ENCODE data around the gene VPS9D1.

The VPS9D1 gene, protein sequence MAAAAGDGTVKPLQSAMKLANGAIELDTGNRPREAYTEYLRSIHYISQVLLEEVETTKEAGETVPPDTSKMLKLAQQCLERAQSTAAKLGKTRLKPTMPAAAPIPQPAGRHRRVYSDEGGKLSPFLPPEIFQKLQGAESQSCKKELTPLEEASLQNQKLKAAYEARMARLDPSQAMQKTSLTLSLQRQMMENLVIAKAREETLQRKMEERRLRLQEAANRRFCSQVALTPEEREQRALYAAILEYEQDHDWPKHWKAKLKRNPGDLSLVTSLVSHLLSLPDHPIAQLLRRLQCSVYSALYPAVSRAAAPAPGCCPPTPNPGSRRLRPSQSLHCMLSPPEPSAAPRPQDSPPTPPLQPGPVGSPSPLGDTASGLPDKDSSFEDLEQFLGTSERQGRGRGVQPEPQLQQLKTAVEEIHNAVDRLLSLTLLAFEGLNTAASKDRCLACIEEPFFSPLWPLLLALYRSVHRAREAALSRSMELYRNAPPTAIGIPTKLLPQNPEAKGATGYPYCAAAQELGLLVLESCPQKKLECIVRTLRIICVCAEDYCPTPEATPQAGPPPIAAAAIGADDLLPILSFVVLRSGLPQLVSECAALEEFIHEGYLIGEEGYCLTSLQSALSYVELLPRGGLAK

DNA sequence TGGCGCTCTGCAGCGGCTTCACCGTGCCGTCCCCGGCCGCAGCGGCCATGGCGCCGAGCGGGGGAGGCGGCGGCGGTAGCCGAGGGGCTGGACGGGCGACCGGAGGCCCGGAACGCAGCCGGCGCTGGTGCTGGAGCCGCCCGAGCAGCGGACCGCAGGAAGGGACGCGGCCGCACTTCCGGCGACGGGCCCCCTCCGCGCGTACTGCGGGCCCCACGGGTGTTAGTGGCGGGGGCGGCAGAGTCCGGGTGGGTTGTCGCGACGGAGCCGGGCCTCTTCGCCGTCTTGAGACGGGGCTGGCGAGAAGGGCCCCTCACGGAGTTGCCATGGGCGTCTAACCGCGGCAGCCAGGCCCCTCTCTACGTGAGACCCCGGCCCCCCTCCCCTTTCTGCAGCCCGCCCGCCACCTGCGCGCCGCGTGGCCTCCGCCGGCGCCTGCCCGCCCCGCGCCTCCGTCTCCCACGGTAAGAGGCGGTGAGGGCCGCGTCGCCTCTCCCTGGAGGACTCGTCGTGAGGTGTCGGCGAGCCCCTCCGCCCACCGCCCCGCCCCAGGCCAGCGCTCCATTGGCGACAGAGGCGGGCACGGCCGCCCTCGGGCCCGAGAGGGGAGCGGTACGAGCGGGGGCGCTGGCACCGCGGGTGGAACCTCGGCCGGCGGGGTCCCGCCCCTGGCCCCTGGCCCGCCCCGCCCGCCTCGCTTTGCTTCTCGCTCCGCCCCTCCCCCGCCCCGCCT, at the start of gene VPS9D1, which contains the start of gene ZNF276:
TSS of gene VPS9D1 (minus strand) at position 86 of the 733 bp plus-strand sequence. CDS start at position 49, 37 bp downstream.
TSS of gene ZNF276 (plus strand) at position 725 of the 733 bp plus-strand sequence. CDS start 104 bp downstream, outside the sequence.
- DNase-seq, result no peak

DNA sequence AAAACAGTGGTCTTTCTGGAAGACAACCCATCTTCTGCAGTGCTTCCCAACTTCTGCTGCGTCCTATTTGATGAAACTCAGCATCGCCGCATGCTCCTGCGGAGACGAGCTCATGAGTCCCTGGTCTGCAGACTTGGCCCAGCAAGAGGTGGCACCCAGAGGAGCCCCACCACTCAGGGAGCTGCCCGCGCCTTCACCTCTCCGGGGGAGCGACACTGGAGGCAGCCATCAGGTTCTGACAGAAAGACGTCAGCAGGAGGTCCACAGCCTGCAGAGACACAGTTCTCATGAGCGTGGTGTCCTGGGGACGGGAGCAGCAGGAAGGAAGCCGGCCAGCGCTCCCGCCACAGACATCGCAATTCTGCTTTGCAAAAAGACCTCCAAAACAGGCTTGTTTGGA, 49.7 kb upstream of the VPS9D1 start:
- no peak for DNase-seq

DNA sequence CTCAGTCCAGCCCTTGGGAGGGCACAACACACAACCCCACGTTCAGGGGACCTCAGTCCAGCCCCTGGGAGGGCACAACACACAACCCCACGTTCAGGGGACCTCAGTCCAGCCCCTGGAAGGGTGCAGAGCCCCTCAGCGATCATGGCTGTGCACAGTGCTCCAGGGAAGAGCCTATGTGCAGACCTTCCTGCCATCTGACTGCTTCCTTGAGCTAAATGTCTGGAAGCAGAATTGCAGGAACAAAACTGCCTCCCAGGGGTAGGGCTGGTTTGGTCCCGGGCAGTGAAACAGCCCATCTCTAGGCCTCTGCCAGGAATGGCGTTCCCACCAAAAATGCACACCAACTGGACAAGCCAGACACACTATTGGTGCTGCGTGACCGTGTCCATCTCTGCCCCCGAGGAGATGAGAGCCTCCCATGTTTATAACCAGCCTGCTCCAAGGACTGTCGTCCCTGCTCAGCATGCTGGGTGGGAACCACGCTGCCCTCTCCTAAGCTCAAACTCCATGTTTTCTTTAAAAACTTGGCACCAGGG, 44.7 kb upstream of the VPS9D1 start:
- DNase-seq, result no peak

DNA sequence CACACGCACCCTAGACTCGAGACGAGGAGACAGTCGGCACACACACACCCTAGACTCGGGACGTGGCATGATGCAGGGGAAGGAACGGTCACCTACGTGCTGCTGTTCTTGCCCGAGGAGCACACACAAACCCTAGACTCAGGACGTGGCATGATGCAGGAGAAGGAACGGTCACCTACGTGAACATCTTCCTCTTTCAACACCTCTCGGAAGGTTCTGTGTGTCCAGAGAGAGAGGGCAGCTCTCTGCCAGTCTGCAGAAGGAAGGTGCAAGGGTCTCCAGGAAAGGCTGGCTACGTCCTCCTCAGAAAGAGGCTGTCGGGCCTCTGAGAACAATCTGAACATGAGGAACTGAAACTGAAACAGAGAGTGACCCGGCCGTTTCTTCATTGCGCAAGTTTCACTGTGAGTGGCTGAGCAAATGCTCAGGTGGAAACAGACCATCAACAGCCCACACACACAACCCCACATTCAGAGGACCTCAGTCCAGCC, 44.1 kb upstream of the VPS9D1 start:
- DNase-seq, result peak; percentile 33

DNA sequence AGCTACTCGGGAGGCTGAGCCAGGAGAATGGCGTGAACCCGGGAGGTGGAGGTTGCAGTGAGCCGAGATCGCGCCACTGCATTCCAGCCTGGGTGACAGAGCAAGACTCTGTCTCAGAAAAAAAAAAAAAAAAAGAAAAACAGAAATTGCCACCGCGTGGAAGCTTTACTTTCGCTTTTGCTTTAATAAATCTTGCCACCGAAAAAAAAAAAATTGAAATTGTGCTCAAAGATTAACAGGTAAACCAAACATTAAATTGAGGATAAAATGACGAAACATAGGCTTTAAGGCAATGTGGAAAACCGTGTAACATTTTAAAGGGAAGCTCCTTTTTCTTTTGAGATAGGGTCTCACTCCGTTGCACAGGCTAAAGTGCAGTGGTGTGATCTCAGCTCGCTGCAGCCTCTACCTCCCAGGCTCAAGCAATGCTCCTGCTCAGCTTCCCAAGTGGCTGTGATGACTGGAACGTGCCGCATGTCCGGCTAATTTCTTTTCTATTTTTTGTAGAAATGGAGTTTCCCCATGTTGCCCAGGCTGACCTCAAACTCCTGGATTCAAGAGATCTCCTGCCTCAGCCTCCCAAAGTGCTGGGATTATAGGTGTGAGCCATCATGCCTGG, 40.7 kb upstream of the VPS9D1 start:
- DNase-seq, result no peak

DNA sequence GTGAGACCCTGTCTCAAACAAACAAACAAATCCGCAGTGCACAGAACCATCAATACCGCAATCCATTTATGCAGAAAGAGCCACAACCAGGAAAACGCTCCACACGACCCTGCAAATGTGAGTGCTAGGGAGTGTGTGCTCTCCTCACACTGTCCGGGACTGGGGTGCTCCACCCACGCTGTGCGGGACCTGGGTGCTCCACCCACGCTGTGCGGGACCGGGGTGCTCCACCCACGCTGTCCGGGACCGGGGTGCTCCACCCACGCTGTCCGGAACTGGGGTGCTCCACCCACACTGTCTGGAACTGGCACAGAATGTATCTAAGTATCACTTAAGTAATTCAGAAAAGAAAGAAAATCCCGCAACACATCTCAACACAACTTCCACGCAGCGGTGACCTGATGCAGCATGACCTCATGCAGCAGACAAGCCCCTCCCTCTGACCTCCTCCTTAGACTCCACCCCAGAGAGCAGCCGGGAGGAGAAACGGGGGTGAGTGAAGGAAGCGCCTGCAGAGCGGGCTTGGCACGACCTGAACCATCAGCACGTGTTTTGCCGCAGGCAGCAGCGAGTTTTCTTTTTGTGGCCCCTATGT, 39.1 kb upstream of the VPS9D1 start:
- DNase-seq, result no peak

DNA sequence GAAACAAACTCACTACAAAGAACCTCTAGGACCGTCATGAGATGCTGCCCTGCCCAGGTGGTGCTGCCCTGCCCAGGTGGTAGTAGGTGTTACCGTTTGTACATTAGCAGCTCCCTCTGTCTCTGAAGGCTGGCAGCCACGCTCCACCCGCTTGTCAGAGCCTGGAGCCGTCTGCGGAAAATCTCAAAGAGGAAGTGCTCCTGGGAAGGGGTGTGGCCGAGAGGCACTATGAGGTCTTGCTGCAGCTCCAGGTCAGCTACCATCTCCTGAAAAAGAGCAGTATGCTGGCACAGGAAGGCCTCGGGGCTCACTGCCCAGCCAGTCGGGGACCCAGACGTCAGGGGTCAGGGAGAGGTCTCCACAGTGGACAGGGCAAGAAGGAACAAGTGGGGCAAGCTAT, 28.9 kb upstream of the VPS9D1 start:
- DNase-seq, result peak; percentile 27

DNA sequence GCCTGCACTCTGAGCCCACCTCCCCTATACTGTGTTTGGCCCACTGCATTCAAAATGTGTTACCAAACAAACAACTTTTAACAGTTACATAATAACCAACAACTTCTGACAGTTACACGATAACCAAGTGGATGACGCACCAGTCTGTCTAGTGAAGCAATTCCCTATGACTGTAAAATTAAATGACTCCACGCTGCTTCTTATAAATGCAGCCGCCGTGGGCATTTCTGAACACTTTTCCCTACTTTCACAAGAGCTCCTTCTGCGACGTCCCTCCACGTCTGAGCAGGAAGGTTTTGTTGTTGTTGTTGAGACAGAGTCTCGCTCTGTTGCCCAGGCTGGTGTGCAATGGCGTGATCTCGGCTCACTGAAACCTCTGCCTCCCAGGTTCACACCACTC, 28.2 kb upstream of the VPS9D1 start:
- DNase-seq, result no peak

DNA sequence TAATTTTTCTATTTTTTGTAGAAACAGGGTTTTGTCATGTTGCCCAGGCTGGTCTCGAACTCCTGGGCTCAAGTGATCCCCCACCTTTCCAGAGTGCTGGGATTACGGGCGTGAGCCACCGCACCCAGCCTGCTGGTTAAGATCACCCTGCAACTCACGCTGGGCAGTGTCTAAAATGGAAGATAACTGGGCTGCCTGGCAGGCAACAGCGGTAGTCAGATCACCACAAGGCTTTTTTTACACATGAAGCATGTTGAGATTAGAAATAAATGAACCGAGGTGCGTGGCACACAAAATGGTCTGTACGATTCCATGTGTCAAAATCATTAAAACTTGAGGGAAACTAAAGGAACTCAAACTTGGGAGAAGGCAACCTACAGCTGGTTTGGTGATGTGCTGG, 27.4 kb upstream of the VPS9D1 start:
- no peak for DNase-seq

DNA sequence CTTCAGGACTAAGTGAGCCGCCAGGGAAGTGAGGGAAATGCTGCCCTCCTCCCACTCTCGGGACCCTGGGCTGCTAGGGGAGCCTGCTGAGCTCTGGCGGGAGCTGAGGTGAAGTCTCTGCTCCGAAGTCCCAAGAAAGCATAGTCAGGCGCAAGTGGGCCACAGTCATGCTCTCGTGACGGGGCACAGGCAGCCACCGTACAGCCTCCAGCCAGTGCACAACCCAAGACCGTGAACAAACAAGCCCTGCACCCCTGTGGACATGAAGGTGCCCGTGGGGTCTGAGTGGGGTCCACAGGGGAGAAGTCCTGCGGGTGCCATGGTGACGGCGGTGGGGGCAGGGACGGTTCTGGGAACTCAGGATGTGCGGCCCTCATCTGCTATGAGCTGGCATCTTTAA, 25.3 kb upstream of the VPS9D1 start:
- DNase-seq, result no peak

DNA sequence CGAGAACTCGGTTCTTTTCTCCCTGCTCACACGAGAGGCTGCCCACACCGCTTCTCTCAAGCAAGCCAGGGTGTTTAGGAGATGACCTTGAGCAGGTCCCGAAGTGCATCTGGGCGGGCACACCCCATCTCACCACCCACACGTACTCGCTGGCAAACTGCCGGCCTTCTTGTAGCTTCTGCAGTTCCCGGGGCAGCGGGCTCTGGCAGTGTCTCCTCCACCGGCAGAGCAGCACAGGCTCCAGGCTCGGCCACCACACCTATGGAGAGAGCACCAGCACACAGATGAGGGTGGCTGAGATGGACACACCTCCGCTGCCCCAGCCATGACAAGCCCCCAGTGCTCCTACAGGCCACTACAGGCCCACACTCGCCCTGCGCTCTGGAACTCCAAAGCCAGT, 24.1 kb upstream of the VPS9D1 start:
- no peak for DNase-seq

DNA sequence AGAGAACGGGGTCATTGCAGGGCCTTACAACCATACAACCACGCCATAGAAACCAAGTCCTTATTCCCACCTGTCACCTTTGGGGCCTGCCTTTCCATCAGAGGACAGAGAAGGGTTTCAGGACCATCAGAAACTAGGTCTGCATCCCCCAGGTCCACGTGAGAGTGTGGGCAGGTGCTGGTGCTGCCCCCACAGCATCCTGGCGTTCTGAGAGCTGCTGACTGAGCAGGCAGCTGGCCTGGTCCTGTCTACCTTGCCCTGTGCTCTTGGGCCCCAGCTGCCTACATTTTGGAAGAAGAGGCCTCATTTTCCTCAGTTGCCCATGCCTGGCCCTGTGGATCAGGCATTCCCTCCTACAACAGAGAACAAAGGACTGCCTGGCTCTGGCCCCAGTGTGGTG, 22.2 kb upstream of the VPS9D1 start:
- no peak for DNase-seq

DNA sequence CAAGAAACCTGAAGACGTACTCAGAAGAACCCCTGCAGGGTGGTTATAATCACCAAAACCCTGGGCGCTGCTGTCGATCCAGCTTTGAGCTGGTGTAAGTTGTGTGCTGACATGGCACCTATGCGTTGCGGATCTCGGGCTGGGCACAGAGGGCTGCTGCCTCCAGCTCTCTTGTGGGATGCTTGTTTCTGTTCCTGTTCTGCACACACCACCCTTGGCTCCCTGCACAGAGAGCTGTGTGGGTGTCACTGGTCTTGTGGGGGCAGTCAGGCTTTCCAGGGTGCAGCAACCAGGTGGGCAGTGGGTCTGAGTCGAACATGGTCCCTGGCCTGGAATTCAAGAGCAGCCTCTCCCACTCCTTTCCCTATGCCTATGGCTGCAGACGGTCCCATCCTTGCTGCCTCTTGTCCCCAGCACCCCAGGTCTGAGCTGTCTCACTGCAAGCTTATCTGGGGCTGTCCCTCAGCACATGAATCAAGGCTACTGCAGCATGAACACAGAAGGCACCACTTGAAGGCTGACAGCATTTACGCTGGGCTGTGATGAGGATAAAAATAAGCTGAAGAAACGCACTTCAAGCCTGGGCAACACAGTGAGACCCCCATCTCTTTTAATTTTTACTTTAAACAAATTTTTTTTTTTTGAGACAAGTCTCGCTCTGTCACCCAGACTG, 20.8 kb upstream of the VPS9D1 start:
- DNase-seq, result no peak

DNA sequence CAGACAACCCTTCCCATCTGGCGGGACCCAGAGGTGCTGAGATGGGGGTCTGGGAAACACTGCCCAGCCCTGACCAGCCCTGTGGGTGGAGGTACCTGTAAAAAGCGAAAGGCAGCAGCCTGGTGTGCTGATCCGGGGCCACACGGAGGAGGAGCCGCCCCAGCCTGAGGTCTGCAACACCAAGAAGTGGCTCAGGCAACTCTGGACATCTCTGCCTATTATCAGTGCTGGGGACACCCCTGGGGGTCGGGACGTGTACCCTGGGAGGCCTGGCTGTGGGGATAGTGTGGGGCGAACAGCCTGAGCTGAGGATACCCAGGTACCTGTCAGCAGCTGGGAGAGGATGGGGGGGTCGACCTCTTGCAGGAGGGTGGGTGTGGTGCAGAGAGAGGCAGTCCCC, 18.7 kb upstream of the VPS9D1 start:
- no peak for DNase-seq

DNA sequence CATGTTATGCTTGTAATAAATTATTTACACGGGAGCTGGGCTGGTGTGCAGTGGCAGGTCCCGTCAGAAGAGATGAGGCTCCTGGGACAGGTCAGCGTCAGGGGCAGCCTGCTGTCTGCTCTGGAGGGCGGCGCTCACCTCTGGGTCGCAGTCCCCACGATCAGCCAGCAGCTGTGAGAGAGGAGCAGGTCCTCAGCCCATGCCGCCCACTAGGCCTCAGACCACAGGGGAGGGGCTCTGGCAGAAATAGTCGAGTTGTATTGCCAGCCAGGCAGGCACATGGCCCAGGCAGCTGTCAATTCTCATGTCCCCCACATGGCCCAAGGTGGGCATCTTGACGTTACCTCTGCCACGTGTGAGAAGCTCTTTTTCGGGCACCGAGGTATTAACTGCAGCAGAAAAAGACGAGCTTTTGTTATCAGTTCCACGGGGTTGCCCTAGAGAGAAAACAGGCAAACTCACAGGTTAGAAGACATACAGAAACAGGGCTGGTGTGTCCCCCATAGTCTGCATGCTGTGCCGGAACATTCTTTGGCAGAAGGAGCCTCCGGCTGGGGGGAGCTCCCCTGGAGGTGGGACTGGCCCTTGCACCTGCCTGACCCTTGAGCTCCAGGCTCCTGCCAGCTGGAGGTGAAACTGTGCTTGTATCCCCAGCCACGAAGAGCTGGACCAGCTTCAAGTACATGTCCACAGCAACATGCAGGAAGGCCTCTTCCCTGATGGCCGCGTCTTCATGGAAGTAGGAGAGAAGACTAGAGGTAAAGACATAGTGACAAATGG, 18.0 kb upstream of the VPS9D1 start:
- no peak for DNase-seq

DNA sequence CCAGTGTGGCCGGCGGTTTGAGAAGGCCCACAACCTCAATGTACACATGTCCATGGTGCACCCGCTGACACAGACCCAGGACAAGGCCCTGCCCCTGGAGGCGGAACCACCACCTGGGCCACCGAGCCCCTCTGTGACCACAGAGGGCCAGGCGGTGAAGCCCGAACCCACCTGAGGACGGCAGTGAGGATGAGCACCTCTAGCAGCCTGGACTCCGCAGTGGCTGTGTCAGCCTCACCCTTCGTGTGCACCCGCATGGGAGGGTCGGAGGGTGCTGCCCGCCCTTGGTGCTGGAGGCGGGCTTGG, 17.3 kb upstream of the VPS9D1 start:
- DNase-seq, result no peak

DNA sequence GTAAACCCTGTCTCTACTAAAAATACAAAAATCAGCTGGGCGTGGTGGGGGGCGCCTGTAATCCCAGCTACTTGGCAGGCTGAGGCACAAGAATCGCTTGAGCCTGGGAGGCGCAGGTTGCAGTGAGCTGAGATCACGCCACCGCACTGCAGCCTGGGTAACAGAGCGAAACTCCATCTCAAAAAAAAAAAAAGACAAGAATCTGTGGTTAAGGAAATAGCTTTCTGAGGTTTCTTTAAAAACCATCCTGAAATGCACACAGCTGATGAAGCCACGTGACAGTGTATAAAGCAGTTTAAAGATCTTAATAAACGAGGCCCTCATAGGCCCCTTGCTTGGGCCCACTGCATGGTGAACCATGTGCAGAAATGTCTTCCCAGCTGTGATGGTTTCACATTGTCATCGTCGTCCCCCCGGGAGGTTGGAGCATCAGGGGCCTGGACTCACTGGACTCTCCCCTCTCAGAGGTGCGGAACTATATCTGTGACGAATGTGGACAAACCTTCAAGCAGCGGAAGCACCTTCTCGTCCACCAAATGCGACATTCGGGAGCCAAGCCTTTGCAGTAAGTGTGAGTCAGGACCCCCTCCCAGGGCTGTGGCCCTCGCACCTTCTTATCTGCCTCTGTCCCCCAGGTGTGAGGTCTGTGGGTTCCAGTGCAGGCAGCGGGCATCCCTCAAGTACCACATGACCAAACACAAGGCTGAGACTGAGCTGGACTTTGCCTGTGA, 16.8 kb upstream of the VPS9D1 start:
- no peak for DNase-seq

DNA sequence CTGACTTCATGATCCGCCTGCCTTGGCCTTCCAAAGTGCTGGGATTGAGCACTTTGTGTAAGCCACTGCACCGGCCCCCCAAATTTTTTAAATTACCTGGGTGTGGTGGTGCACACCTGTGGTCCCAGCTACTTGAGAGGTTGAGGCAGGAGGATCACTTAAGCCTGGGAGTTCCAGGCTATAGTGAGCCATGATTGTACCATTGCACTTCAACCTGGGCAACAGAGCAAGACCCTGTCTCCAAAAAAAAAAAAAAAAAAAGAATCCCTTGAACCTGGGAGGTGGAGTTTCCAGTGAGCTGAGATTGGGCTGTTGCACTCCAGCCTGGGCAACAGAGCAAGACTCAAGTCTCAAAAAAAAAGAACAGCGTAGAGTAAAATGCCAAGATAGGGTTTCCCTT, 15.9 kb upstream of the VPS9D1 start:
- DNase-seq, result no peak

DNA sequence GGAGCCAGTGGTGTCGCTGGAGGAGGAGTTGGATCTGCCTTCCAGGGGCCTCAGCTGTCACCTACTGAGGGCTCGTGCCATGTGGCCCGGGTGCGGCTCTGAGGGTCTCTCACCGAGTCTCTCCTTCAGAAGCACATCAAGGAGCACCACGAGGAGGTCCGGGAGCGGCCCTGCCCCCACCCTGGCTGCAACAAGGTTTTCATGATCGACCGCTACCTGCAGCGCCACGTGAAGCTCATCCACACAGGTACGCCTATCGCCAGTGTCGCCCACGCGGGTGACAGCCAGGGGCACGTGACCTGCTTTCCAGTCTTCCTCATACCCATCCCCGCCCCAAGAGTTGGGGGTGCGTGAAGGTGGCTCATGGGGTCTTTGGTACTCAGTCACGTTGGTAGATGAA, 13.1 kb upstream of the VPS9D1 start:
- DNase-seq, result no peak

DNA sequence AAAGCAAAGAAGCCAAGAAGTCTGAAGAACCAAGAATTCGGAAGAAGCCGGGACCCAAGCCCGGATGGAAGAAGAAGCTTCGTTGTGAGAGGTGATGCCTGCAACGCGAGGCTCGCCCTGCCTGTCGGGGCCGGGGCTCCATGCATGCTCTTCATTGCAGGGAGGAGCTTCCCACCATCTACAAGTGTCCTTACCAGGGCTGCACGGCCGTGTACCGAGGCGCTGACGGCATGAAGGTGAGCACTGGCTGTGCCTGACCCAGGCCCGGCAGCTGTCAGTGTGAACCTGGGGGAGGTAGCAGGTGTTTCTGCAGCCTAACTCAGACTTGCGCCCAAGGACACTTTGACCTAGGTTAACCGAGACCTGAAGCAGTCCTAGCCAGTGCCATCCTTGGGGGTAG, 12.6 kb upstream of the VPS9D1 start:
- DNase-seq, result no peak

DNA sequence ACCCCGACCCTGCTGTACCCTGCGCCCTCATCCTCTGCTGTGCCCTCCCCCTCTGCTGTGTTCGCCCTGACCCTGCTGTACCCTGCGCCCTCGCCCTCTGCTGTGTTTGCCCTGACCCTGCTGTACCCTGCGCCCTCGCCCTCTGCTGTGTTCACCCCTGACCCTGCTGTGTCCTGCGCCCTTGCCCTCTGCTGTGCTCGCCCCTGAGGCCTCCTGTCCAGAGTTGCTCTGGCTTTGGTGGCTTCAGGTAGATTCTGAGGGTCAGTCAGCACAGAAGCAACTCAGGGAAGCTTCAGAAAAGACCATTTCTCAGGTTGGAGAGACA, 12.2 kb upstream of the VPS9D1 start:
- no peak for DNase-seq
